DMS79 treated with DMSO at 0.1 percent for 48 hours (cell line): ENCODE results near the gene CACNB4.
"Not testable (repeated sequence)": the region's sequence is repeated elsewhere in the genome, so short reads cannot be mapped to it uniquely, and the experiment has no call there.

Experiments used
- DNase-seq: peaks from one replicate; lab custom pipeline; 2025; lab: John Stamatoyannopoulos, UW

CACNB4 gene

DNA sequence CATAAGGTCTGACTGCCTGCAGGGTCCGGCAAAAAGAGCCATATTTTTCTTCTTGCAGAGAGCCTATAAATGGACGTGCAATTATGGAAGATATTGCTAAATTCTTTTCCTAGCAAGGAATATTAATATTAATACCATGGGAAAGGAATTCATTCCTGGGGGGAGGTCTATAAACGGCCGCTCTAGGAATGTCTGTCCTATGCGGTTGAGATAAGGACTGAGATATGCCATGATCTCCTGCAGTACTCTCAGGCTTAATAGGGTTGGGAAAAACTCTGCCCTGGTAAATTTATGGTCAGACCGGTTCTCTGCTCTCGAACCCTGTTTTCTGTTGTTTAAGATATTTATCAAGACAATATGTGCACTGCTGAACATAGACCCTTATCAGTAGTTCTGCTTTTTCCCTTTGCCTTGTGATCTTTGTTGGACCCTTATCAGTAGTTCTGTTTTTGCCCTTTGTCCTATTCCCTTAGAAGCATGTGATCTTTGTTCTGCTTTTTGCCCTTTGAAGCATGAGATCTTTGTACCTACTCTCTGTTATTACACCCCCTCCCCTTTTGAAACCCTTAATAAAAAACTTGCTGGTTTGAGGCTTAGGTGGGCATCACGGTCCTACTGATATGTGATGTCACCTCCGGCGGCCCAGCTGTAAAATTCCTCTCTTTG is 156.2 kb downstream of the CACNB4 start:
- DNase-seq: not testable (repeated sequence)

- no peak for DNase-seq
Measured at GRCh38 chr2:151937966-151938365, 160.9 kb downstream of the CACNB4 start.

- DNase-seq: no peak
Measured at GRCh38 chr2:151936626-151937025, 162.2 kb downstream of the CACNB4 start.

DNA sequence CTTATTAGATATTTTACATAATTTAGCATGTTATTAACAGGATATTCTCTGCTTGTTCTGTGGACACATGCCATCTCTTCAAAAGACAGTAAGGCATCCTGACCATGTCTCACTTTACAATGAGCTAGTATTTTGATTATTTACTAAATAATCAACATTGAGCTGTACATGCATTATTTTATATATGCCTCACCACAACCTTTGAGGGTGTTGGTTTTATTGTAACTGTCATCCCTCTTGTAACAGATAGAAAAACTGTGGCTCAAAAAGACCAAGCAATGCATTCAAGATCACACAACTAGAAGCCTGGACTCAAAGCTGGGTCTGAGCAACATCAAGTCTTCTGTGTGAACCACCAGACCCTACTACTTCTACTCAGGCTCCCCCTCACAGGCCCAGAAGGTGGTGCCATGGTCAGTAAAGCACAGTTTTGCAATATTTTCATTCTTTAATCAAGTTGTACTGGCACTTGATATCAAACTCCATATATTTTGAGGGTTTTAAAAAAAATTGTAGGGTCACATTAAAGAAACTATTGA is 165.5 kb downstream of the CACNB4 start:
- no peak for DNase-seq

DNA sequence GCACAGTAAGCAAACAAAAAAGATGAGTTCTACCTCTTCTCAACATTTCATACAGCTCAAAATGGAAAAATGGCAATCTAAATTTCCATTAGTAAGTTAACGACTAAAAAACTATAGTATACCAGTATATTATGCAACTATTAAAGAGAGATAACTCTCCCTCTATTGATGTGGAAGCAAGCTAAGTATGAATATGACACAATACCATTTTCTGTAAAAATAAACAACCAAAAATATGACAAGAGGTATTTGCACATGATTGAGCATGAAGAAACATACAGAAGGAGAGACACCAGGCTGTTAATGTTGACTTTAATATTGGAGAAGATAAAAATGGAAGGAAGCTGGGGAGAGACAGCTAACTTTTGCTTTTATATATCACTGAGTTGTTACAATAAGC is 167.1 kb downstream of the CACNB4 start:
- no peak for DNase-seq

DNA sequence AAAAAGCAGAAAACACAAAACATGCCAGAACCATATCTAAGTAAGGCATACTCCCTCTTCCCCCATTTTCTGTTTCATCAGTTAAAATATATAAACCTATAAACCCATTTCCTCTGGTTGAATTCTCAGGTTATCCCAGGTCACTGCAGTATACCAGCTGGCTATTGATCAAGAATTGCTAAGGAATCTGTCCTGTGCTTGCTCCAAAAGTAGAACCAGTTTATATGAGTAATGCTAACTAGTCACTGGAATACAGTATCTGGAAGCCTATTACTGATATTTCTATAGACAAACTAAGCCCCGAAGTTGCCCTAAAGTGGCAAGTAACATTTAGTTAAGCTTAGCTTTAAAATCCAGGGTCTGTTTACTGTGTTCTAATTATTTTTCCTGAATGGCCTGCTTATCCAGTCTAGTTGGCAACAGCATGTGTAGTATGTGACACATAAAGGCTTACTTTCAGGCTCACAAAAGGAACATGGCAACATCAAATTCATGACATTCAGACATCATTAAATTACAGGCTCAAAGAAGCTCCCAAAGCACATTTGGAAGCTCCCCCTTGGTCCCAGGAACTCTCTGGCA is 167.7 kb downstream of the CACNB4 start:
- no peak for DNase-seq

GRCh38 chr2:151930042-151930441 is 168.8 kb downstream of the CACNB4 start:
- no peak for DNase-seq

GRCh38 chr2:151928380-151928779 is 170.5 kb downstream of the CACNB4 start:
- no peak for DNase-seq

GRCh38 chr2:151927501-151928221 is 171.2 kb downstream of the CACNB4 start:
- DNase-seq: no peak

GRCh38 chr2:151922845-151923666 is 175.8 kb downstream of the CACNB4 start:
- DNase-seq: no peak

GRCh38 chr2:151919786-151920185 is 179.1 kb downstream of the CACNB4 start:
- DNase-seq: no peak

- DNase-seq: no peak
Measured at GRCh38 chr2:151918308-151918707, 180.5 kb downstream of the CACNB4 start.

- DNase-seq: no peak
Measured at GRCh38 chr2:151916632-151917031, 182.2 kb downstream of the CACNB4 start.

GRCh38 chr2:151915629-151916025 is 183.2 kb downstream of the CACNB4 start:
- DNase-seq: not testable (repeated sequence)

DNA sequence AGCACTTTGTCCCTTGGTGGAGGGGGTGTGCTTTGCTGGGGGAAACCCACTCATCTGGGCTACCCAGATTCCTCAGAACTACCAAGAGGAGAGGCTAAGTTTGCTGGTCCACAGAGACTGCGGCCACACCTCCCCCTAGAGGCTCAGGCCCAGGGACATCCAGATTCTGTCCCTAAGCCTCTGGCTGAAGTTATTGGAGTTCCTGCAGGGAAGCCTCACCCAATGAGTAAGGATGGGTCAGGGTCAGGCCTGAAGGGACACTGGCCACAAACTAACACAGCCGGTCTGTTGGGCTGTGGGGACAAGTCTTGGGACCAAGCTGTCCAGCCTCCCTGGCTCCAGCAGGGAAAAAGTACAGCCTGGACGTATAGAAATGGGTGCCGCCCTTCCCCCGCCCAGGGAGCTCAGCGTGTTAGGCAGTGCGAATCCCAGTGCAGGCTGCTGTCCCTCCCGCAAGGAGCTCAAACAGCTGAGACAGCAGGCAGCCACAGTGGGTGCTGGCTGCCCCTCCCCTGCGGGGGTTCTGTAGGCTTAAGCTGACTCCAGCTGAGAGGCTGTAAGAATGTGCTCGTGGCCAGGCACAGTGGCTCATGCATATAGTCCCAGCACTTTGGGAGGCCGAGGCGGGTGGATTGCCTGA is 183.7 kb downstream of the CACNB4 start:
- DNase-seq: no peak

GRCh38 chr2:151908204-151908882 is 190.5 kb downstream of the CACNB4 start:
- no peak for DNase-seq

DNA sequence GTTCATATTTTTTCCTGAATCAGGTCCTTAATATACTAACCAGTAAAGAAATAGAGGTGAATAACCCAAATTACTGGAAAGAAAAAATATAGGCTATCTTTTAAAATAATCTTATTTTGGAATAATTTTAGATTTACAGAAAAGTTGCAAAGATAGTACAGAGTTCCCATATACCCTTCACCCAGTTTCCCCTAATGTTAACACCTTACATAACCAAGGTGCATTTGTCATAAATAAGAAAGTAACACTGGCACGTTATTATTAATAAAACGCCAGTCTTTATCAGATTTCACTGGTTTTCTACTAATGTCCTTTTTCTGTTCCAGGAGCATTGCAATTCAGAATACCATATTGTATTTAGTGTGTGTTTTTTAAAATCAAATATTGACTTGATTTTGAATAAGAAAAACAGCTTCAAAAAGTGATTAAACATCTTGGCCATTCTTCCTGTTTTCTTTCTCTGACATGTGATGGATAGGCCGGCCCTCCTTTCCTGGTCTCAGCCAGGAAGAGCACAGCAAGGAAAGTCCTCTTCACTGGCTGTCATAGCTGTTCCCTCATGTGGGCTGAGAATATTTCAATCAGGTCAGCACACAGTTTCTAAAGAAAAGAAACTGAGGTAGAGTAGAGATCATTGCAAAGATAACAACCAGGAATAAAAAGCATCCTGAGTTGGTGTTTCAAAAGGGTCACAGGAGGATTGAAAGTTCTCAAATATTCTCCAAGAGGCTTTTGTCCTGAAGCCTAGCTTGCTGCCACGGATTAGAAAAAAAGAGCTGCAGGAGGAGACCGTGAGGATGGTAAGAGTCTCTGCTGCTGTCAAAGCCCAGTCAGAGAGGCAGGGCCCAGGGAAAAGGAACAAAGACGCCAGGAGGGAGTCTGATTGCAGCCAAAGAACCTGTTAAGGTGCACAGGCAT is 191.3 kb downstream of the CACNB4 start:
- DNase-seq: no peak

DNA sequence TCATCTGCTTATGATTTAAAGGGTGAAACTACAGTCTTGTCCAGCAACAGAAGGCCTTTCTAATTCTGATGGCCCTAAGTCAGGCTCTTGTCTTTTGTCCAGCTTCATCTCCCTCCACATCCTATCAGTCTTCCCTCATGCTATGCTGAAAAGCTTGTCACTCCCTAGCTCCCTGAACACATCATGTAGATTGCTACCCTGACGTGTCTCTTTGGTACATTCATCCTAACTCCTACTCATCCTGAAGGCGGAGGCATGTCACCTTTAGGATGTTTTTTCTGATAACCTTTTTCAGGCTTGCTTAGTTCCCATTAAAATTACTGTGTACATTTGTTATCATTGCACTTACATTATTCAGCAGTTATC is 192.2 kb downstream of the CACNB4 start:
- no peak for DNase-seq

DNA sequence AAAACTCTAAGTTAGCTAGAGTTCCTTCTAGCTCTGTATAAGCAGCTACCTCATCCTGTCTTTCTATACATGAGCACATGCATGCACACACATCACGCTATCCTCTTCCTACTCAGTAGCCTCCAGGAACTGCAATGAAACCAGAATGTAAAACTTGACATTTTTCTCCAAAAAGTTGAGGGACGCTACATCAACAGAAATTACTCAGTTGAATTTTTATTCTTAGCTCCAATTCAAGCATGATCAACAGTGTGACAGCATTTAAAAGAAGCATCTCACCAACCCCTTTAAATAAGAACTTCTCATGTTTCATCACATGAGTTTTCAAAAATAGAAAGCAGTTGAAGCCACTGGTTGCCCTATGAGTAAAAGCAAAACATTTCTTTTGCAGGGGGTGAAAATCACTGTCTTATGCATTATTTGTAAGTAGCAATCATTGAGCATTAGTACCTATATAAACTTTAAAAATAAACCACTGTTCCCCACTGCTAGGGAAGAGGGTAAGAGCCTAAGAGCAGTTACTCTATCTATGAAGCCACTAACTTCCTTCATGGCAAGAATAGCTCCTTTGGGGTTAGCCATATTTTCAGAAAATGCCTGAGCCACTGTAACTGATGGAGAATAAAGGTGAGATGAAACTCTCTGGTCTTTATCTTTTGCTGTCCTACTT is 192.7 kb downstream of the CACNB4 start:
- no peak for DNase-seq

GRCh38 chr2:151904807-151905206 is 194.0 kb downstream of the CACNB4 start:
- no peak for DNase-seq
